ENCODE measurements around the gene SLC11A1.

- no peak for TF ChIP-seq CTCF (IDR thresholded peaks at IDR 0.05)
- TF ChIP-seq POLR2A (IDR thresholded peaks at IDR 0.05) = no peak
These were observed 41.5 kb downstream of the SLC11A1 start for GRCh38 chr2:218423584-218423983.

All from heart left ventricle (tissue), 13 donors.